HepG2 (cell line): ENCODE measurements around the gene SMARCA5. TPM values are rescaled to one million over a fixed set of nuclear protein-coding genes. Genes with fewer than 3 reads are reported as not detected.

ENCODE experiments used
- ATF1 ChIP-seq: IDR thresholded peaks from 2 replicates; pipeline ENCODE4 v1.6.1; 2016; ENCODE audit warnings: mild to moderate bottlenecking, control low read depth
- CSRNP1 ChIP-seq: sonication (generic); formaldehyde crosslinking; IDR thresholded peaks from 2 replicates; pipeline ENCODE4 v1.8.1; 2023; ENCODE audit warnings: mild to moderate bottlenecking, missing genetic modification reagents
- FOXA1 ChIP-seq, 2 experiments: fragments of 450-650 bp in 1 of 2; sonication (generic) in 1 of 2; formaldehyde crosslinking in 1 of 2; IDR thresholded peaks; 2 replicates each; pipeline versions ENCODE4 v1.4.0 to v1.6.1; 2016 to 2020; ENCODE audit warnings: missing genetic modification reagents in 1 of 2
- FUBP1 ChIP-seq: sonication (generic); formaldehyde crosslinking; IDR thresholded peaks from 2 replicates; pipeline ENCODE4 v1.5.1; 2020; ENCODE audit warnings: missing genetic modification reagents, mild to moderate bottlenecking, borderline replicate concordance
- HNRNPK ChIP-seq: fragments of 200-400 bp; formaldehyde crosslinking; IDR thresholded peaks from 2 replicates; pipeline ENCODE4 v1.6.1; 2018; ENCODE audit warnings: low read length, low read depth, moderate library complexity, mild to moderate bottlenecking; ENCODE audit not compliant: poor library complexity, severe bottlenecking
- RBM22 ChIP-seq: fragments of 200-400 bp; formaldehyde crosslinking; optimal IDR thresholded peaks from 2 replicates; pipeline ENCODE3; 2017; ENCODE audit warnings: mild to moderate bottlenecking, low read length, moderate library complexity
- TIGD3 ChIP-seq: sonication (generic); formaldehyde crosslinking; IDR thresholded peaks from 2 replicates; pipeline ENCODE4 v1.5.1; 2020; ENCODE audit warnings: mild to moderate bottlenecking, missing genetic modification reagents, borderline replicate concordance
- ZNF143 ChIP-seq: sonication (generic); formaldehyde crosslinking; IDR thresholded peaks from 2 replicates; pipeline ENCODE4 v1.4.0; 2020; ENCODE audit warnings: missing genetic modification reagents
- ZNF234 ChIP-seq: sonication (generic); formaldehyde crosslinking; conservative IDR thresholded peaks from 2 replicates; pipeline ENCODE4 v1.5.1; 2020; ENCODE audit warnings: mild to moderate bottlenecking, missing genetic modification reagents
- ZNF276 ChIP-seq: sonication (generic); formaldehyde crosslinking; IDR thresholded peaks from 2 replicates; pipeline ENCODE4 v1.4.0; 2020; ENCODE audit warnings: mild to moderate bottlenecking, low read depth, missing genetic modification reagents
- ZNF280D ChIP-seq: sonication (generic); formaldehyde crosslinking; IDR thresholded peaks from 2 replicates; pipeline ENCODE4 v1.5.1; 2020; ENCODE audit warnings: mild to moderate bottlenecking, missing genetic modification reagents
- ZNF362 ChIP-seq: sonication (generic); formaldehyde crosslinking; IDR thresholded peaks from 2 replicates; pipeline ENCODE4 v1.4.0; 2020; ENCODE audit warnings: missing genetic modification reagents, mild to moderate bottlenecking, borderline replicate concordance
- ZNF670 ChIP-seq: sonication (generic); formaldehyde crosslinking; IDR thresholded peaks from 2 replicates; pipeline ENCODE4 v1.8.0; 2022; ENCODE audit warnings: mild to moderate bottlenecking, missing genetic modification reagents, borderline replicate concordance
- ZNF768 ChIP-seq: sonication (generic); formaldehyde crosslinking; IDR thresholded peaks from 2 replicates; pipeline ENCODE4 v1.4.0; 2020; ENCODE audit warnings: missing genetic modification reagents
- polyA plus RNA-seq, 8 experiments: library from polyadenylated mRNA; depleted of rRNA in 3 of 8; stranded (reverse) in 7 of 8; unstranded in 1 of 8; fragments of >200 nt; fragmentation: Illumina TruSeq in 4 of 8; extraction: Trizol in 4 of 8; gene quantifications; 2 replicates each; pipeline versions ENCODE4 v1.2.1 to v1.2.3, GENCODE V29; 2011 to 2016; ENCODE audit warnings: low read depth in 4 of 8, missing spikeins in 1 of 8, mixed read lengths in 1 of 8; ENCODE audit not compliant: insufficient read depth in 1 of 8
- total RNA-seq, 5 experiments: library from RNA; depleted of rRNA; stranded (reverse); fragments of >200 nt; fragmentation: Illumina TruSeq; extraction: Trizol; gene quantifications; 2 replicates each; pipeline ENCODE4 v1.2.3, GENCODE V29; 2016; ENCODE audit warnings: low read depth in 1 of 5

Gene SMARCA5
- total and polyA plus RNA-seq, 2 of the 13 experiments (the other 11 are each of a cell fraction or from before 2014, with no cell fraction given): 7.0 to 37.5 TPM

GRCh38 chr4:143513314-143514168 lies at the start of gene SMARCA5 (continued):
- TF ChIP-seq ZNF280D (CRISPR knock-in tag): peak; percentile 88
- TF ChIP-seq ATF1: peak; percentile 61
- TF ChIP-seq RBM22: no peak
- peak; percentile 19; the same call in 1 of the 2 replicates for TF ChIP-seq ZNF143 (CRISPR knock-in tag)
- TF ChIP-seq ZNF234 (CRISPR knock-in tag): peak; percentile 91
- no peak for TF ChIP-seq FUBP1 (CRISPR knock-in tag)
- no peak; the same call in 1 of the 2 replicates for TF ChIP-seq ZNF276
- peak; percentile 52; the same call in 1 of the 2 replicates for TF ChIP-seq CSRNP1 (CRISPR knock-in tag)
- peak; percentile 61; the same call in 1 of the 2 replicates for TF ChIP-seq TIGD3 (CRISPR knock-in tag)
- no peak for TF ChIP-seq FOXA1 (IDR thresholded peaks at IDR 0.05)
- TF ChIP-seq FOXA1 (CRISPR knock-in tag; IDR thresholded peaks at IDR 0.05): peak; percentile 38; the same call in 1 of the 2 replicates
- TF ChIP-seq ZNF670 (CRISPR knock-in tag): peak; percentile 94
- peak; percentile 56; the same call in 1 of the 2 replicates for TF ChIP-seq ZNF768 (CRISPR knock-in tag)
- TF ChIP-seq HNRNPK: peak; percentile 60
- no peak for TF ChIP-seq ZNF362 (CRISPR knock-in tag)
